MCF 10A (cell line): ENCODE measurements around the gene PNLIP. TPM values are rescaled to one million over a fixed set of nuclear protein-coding genes. Genes with fewer than 3 reads are reported as not detected.

Experiments used
- BruUV-seq: library from RNA; stranded (reverse); fragments of 400-500 nt; replicated peaks from 2 replicates; lab custom pipeline; 2021; lab: Mats Ljungman, UMichigan
- CTCF ChIA-PET: fragments of 300-600 bp; sonication (Branson Sonifier 250); formaldehyde crosslinking; extraction: SDS; loops from one replicate; lab custom pipeline; 2021; ENCODE audit warnings: antibody characterized with exemption, inconsistent platforms; lab: Yijun Ruan, JAX
- POLR2A ChIA-PET: fragments of 300-600, 350-650 bp; sonication (Branson Sonifier 250); formaldehyde crosslinking; extraction: SDS; loops from one replicate; lab custom pipeline; 2020; ENCODE audit warnings: antibody characterized with exemption, inconsistent platforms; lab: Yijun Ruan, JAX
- DNase-seq: peaks from one replicate; pipeline ENCODE4 v3.0.0-alpha.2; 2018; ENCODE audit not compliant: unreplicated experiment
- H3K27ac Mint-ChIP-seq: one replicate; pipeline ENCODE4 v1.8.0; 2022; ENCODE audit warnings: mild to moderate bottlenecking, low read depth, mixed read lengths; ENCODE audit not compliant: unreplicated experiment
- H3K27me3 Mint-ChIP-seq: one replicate; pipeline ENCODE4 v1.8.0; 2022; ENCODE audit warnings: mixed read lengths; ENCODE audit not compliant: insufficient read depth, unreplicated experiment
- H3K36me3 Mint-ChIP-seq: one replicate; pipeline ENCODE4 v1.8.0; 2022; ENCODE audit warnings: mild to moderate bottlenecking, moderate library complexity, mixed read lengths; ENCODE audit not compliant: insufficient read depth, unreplicated experiment
- H3K4me1 Mint-ChIP-seq: one replicate; pipeline ENCODE4 v1.8.0; 2022; ENCODE audit warnings: mixed read lengths; ENCODE audit not compliant: insufficient read depth, unreplicated experiment
- H3K4me3 Mint-ChIP-seq: one replicate; pipeline ENCODE4 v1.8.0; 2022; ENCODE audit warnings: mild to moderate bottlenecking, moderate library complexity, mixed read lengths; ENCODE audit not compliant: unreplicated experiment
- H3K9me3 Mint-ChIP-seq: one replicate; pipeline ENCODE4 v1.8.0; 2022; ENCODE audit warnings: mixed read lengths; ENCODE audit not compliant: unreplicated experiment
- CTCF ChIP-seq: fragments of 200-600 bp; IDR thresholded peaks from one replicate; pipeline ENCODE4 v1.8.0; 2022; ENCODE audit warnings: antibody characterized with exemption, mild to moderate bottlenecking; ENCODE audit not compliant: unreplicated experiment
- intact Hi-C: fragments of 100-400 bp; cut with micrococcal nuclease; formaldehyde crosslinking; loops from 2 replicates; pipeline ENCODE4 v1.14.1; 2022
- total RNA-seq: library from RNA; stranded (reverse); gene quantifications from 2 replicates; pipeline ENCODE4 v1.2.3, GENCODE V29; 2022

Gene PNLIP
- total RNA-seq, 1 experiment from 2014 or later, result not detected

GRCh38 chr10:116608686-116609594, 63.2 kb downstream of the PNLIP start:
- ChIA-PET CTCF (no interaction called here), POLR2A (no interaction called here)
- DNase-seq, result no peak
- H3K36me3 Mint-ChIP-seq, result no peaks in the 10 kb centered on the region
- intact Hi-C loops, result no loop called here
- no peak for TF ChIP-seq CTCF
- H3K4me1 Mint-ChIP-seq, result no peaks in the 10 kb centered on the region
- H3K27me3 Mint-ChIP-seq, result no peaks in the 10 kb centered on the region
- no peak overlapping the region for H3K27ac Mint-ChIP-seq
- H3K4me3 Mint-ChIP-seq, result no peak overlapping the region
- no peaks in the 10 kb centered on the region for H3K9me3 Mint-ChIP-seq
- BruUV-seq, result no TSS peak

GRCh38 chr10:116610443-116611152, 64.9 kb downstream of the PNLIP start:
- H3K36me3 Mint-ChIP-seq, result no peaks in the 10 kb centered on the region
- H3K4me3 Mint-ChIP-seq, result no peak overlapping the region
- CTCF ChIA-PET, result interaction anchor here (0.6 kb wide), 1 partner anchor 121 kb away, joined by 4 read pairs; no protein-coding TSS in a partner anchor
- BruUV-seq, result no TSS peak
- H3K9me3 Mint-ChIP-seq, result no peaks in the 10 kb centered on the region
- no peaks in the 10 kb centered on the region for H3K4me1 Mint-ChIP-seq
- intact Hi-C loops, result no loop called here
- no peak for TF ChIP-seq CTCF
- DNase-seq, result no peak
- POLR2A ChIA-PET, result interaction anchor here (0.7 kb wide), 1 partner anchor 13 kb away, joined by 3 read pairs; no protein-coding TSS in a partner anchor
- H3K27me3 Mint-ChIP-seq, result no peaks in the 10 kb centered on the region
- H3K27ac Mint-ChIP-seq, result no peak overlapping the region

- no peak overlapping the region for H3K27ac Mint-ChIP-seq
- no peaks in the 10 kb centered on the region for H3K9me3 Mint-ChIP-seq
- BruUV-seq, result no TSS peak
- H3K36me3 Mint-ChIP-seq, result no peaks in the 10 kb centered on the region
- no peak for TF ChIP-seq CTCF
- DNase-seq, result no peak
- no peaks in the 10 kb centered on the region for H3K4me1 Mint-ChIP-seq
- POLR2A ChIA-PET, result interaction anchor here (0.7 kb wide), 1 partner anchor 14 kb away, joined by 3 read pairs; no protein-coding TSS in a partner anchor
- no peaks in the 10 kb centered on the region for H3K27me3 Mint-ChIP-seq
- intact Hi-C loops, result no loop called here
- H3K4me3 Mint-ChIP-seq, result no peak overlapping the region
- CTCF ChIA-PET, result interaction anchor here (0.6 kb wide), 1 partner anchor 818 kb away, joined by 3 read pairs; no protein-coding TSS in a partner anchor
These were observed 65.4 kb downstream of the PNLIP start for GRCh38 chr10:116611153-116611545.
